Measurements from ENCODE around the gene MINDY4.

MINDY4 gene

GRCh38 chr7:30912021-30912730, 141.0 kb downstream of the MINDY4 start:
- no peaks in the 10 kb centered on the region for H3K9me3 ChIP-seq (ENCODE audit: control insufficient read depth, low read depth, low read length)
- H3K27ac ChIP-seq (ENCODE audit: low read length) = no peak overlapping the region
- H3K27me3 ChIP-seq (ENCODE audit: control insufficient read depth, insufficient read depth, low read length) = no peaks in the 10 kb centered on the region
- H3K9ac ChIP-seq (ENCODE audit: low read length) = no peak overlapping the region
- no peaks in the 10 kb centered on the region for H3K36me3 ChIP-seq (ENCODE audit: control insufficient read depth, low read depth, low read length)
- H3K4me3 ChIP-seq (ENCODE audit: low read length) = no peak overlapping the region
- H3K4me1 ChIP-seq (ENCODE audit: control insufficient read depth, low read depth, low read length) = no peaks in the 10 kb centered on the region

- H3K4me1 ChIP-seq (ENCODE audit: control insufficient read depth, low read depth, low read length) = no peaks in the 10 kb centered on the region
- no peaks in the 10 kb centered on the region for H3K9me3 ChIP-seq (ENCODE audit: control insufficient read depth, low read depth, low read length)
- no peak overlapping the region for H3K4me3 ChIP-seq (ENCODE audit: low read length)
- no peaks in the 10 kb centered on the region for H3K27me3 ChIP-seq (ENCODE audit: control insufficient read depth, insufficient read depth, low read length)
- no peaks in the 10 kb centered on the region for H3K36me3 ChIP-seq (ENCODE audit: control insufficient read depth, low read depth, low read length)
- H3K9ac ChIP-seq (ENCODE audit: low read length) = no peak overlapping the region
- no peak overlapping the region for H3K27ac ChIP-seq (ENCODE audit: low read length)
Measured at GRCh38 chr7:30912731-30912985, 141.4 kb downstream of the MINDY4 start.

- Histone ChIP-seq H3K9ac (ENCODE audit: low read length) (no peak overlapping the region), H3K27ac (ENCODE audit: low read length) (no peak overlapping the region), H3K27me3 (ENCODE audit: control insufficient read depth, insufficient read depth, low read length) (no peaks in the 10 kb centered on the region), H3K9me3 (ENCODE audit: control insufficient read depth, low read depth, low read length) (no peaks in the 10 kb centered on the region), H3K4me3 (ENCODE audit: low read length) (no peak overlapping the region), H3K36me3 (ENCODE audit: control insufficient read depth, low read depth, low read length) (no peaks in the 10 kb centered on the region), H3K4me1 (ENCODE audit: control insufficient read depth, low read depth, low read length) (no peaks in the 10 kb centered on the region)
Measured at GRCh38 chr7:30912986-30913811, 142.0 kb downstream of the MINDY4 start.

- H3K9me3 ChIP-seq (ENCODE audit: control insufficient read depth, low read depth, low read length) = no peaks in the 10 kb centered on the region
- H3K9ac ChIP-seq (ENCODE audit: low read length) = no peak overlapping the region
- H3K4me3 ChIP-seq (ENCODE audit: low read length) = no peak overlapping the region
- no peak overlapping the region for H3K27ac ChIP-seq (ENCODE audit: low read length)
- no peaks in the 10 kb centered on the region for H3K36me3 ChIP-seq (ENCODE audit: control insufficient read depth, low read depth, low read length)
- H3K4me1 ChIP-seq (ENCODE audit: control insufficient read depth, low read depth, low read length) = no peaks in the 10 kb centered on the region
- no peaks in the 10 kb centered on the region for H3K27me3 ChIP-seq (ENCODE audit: control insufficient read depth, insufficient read depth, low read length)
Measured at GRCh38 chr7:30913821-30914515, 142.8 kb downstream of the MINDY4 start.

GRCh38 chr7:30914596-30914995, 143.4 kb downstream of the MINDY4 start:
- H3K27me3 ChIP-seq (ENCODE audit: control insufficient read depth, insufficient read depth, low read length) = no peaks in the 10 kb centered on the region
- H3K36me3 ChIP-seq (ENCODE audit: control insufficient read depth, low read depth, low read length) = no peaks in the 10 kb centered on the region
- no peaks in the 10 kb centered on the region for H3K9me3 ChIP-seq (ENCODE audit: control insufficient read depth, low read depth, low read length)
- no peaks in the 10 kb centered on the region for H3K4me1 ChIP-seq (ENCODE audit: control insufficient read depth, low read depth, low read length)
- H3K4me3 ChIP-seq (ENCODE audit: low read length) = no peak overlapping the region
- H3K27ac ChIP-seq (ENCODE audit: low read length) = no peak overlapping the region
- H3K9ac ChIP-seq (ENCODE audit: low read length) = no peak overlapping the region

GRCh38 chr7:30915005-30915601, 143.9 kb downstream of the MINDY4 start:
- no peaks in the 10 kb centered on the region for H3K27me3 ChIP-seq (ENCODE audit: control insufficient read depth, insufficient read depth, low read length)
- H3K27ac ChIP-seq (ENCODE audit: low read length) = no peak overlapping the region
- no peak overlapping the region for H3K9ac ChIP-seq (ENCODE audit: low read length)
- H3K4me1 ChIP-seq (ENCODE audit: control insufficient read depth, low read depth, low read length) = no peaks in the 10 kb centered on the region
- no peaks in the 10 kb centered on the region for H3K36me3 ChIP-seq (ENCODE audit: control insufficient read depth, low read depth, low read length)
- H3K9me3 ChIP-seq (ENCODE audit: control insufficient read depth, low read depth, low read length) = no peaks in the 10 kb centered on the region
- no peak overlapping the region for H3K4me3 ChIP-seq (ENCODE audit: low read length)

GRCh38 chr7:30915751-30916150, 144.5 kb downstream of the MINDY4 start:
- no peaks in the 10 kb centered on the region for H3K27me3 ChIP-seq (ENCODE audit: control insufficient read depth, insufficient read depth, low read length)
- H3K4me1 ChIP-seq (ENCODE audit: control insufficient read depth, low read depth, low read length) = no peaks in the 10 kb centered on the region
- H3K27ac ChIP-seq (ENCODE audit: low read length) = no peak overlapping the region
- H3K9me3 ChIP-seq (ENCODE audit: control insufficient read depth, low read depth, low read length) = no peaks in the 10 kb centered on the region
- H3K9ac ChIP-seq (ENCODE audit: low read length) = no peak overlapping the region
- H3K4me3 ChIP-seq (ENCODE audit: low read length) = no peak overlapping the region
- H3K36me3 ChIP-seq (ENCODE audit: control insufficient read depth, low read depth, low read length) = no peaks in the 10 kb centered on the region

GRCh38 chr7:30916255-30916654, 145.0 kb downstream of the MINDY4 start:
- Histone ChIP-seq H3K27ac (ENCODE audit: low read length) (no peak overlapping the region), H3K9ac (ENCODE audit: low read length) (no peak overlapping the region), H3K9me3 (ENCODE audit: control insufficient read depth, low read depth, low read length) (no peaks in the 10 kb centered on the region), H3K36me3 (ENCODE audit: control insufficient read depth, low read depth, low read length) (no peaks in the 10 kb centered on the region), H3K4me1 (ENCODE audit: control insufficient read depth, low read depth, low read length) (no peaks in the 10 kb centered on the region), H3K27me3 (ENCODE audit: control insufficient read depth, insufficient read depth, low read length) (no peaks in the 10 kb centered on the region), H3K4me3 (ENCODE audit: low read length) (no peak overlapping the region)

- H3K27ac ChIP-seq (ENCODE audit: low read length) = no peak overlapping the region
- H3K9me3 ChIP-seq (ENCODE audit: control insufficient read depth, low read depth, low read length) = no peaks in the 10 kb centered on the region
- no peaks in the 10 kb centered on the region for H3K27me3 ChIP-seq (ENCODE audit: control insufficient read depth, insufficient read depth, low read length)
- H3K4me3 ChIP-seq (ENCODE audit: low read length) = no peak overlapping the region
- no peaks in the 10 kb centered on the region for H3K4me1 ChIP-seq (ENCODE audit: control insufficient read depth, low read depth, low read length)
- no peak overlapping the region for H3K9ac ChIP-seq (ENCODE audit: low read length)
- no peaks in the 10 kb centered on the region for H3K36me3 ChIP-seq (ENCODE audit: control insufficient read depth, low read depth, low read length)
Measured at GRCh38 chr7:30916767-30917166, 145.6 kb downstream of the MINDY4 start.

GRCh38 chr7:30917216-30917893, 146.1 kb downstream of the MINDY4 start:
- Histone ChIP-seq H3K27me3 (ENCODE audit: control insufficient read depth, insufficient read depth, low read length) (no peaks in the 10 kb centered on the region), H3K36me3 (ENCODE audit: control insufficient read depth, low read depth, low read length) (no peaks in the 10 kb centered on the region), H3K9ac (ENCODE audit: low read length) (no peak overlapping the region), H3K27ac (ENCODE audit: low read length) (no peak overlapping the region), H3K4me1 (ENCODE audit: control insufficient read depth, low read depth, low read length) (no peaks in the 10 kb centered on the region), H3K4me3 (ENCODE audit: low read length) (no peak overlapping the region), H3K9me3 (ENCODE audit: control insufficient read depth, low read depth, low read length) (no peaks in the 10 kb centered on the region)

- H3K9me3 ChIP-seq (ENCODE audit: control insufficient read depth, low read depth, low read length) = no peaks in the 10 kb centered on the region
- no peaks in the 10 kb centered on the region for H3K4me1 ChIP-seq (ENCODE audit: control insufficient read depth, low read depth, low read length)
- no peaks in the 10 kb centered on the region for H3K36me3 ChIP-seq (ENCODE audit: control insufficient read depth, low read depth, low read length)
- no peaks in the 10 kb centered on the region for H3K27me3 ChIP-seq (ENCODE audit: control insufficient read depth, insufficient read depth, low read length)
- no peak overlapping the region for H3K4me3 ChIP-seq (ENCODE audit: low read length)
- H3K9ac ChIP-seq (ENCODE audit: low read length) = no peak overlapping the region
- H3K27ac ChIP-seq (ENCODE audit: low read length) = no peak overlapping the region
Measured at GRCh38 chr7:30918676-30919075, 147.5 kb downstream of the MINDY4 start.

Measured in iPS-18a (cell line).